GM12865 (cell line): Measurements from ENCODE around the gene MYH10.

Experiments used
- DNase-seq: peaks from one replicate; pipeline ENCODE4 v3.0.0; 2010; ENCODE audit warnings: low read depth
- H3K4me3 ChIP-seq: 2 replicates; pipeline ENCODE4 v1.5.1; 2011; ENCODE audit warnings: mild to moderate bottlenecking, low read depth, low read length, control low read depth
- CTCF ChIP-seq: IDR thresholded peaks from 2 replicates; pipeline ENCODE4 v1.5.1; 2011; ENCODE audit warnings: low read length, control low read depth, low read depth, inconsistent platforms; ENCODE audit not compliant: insufficient read depth; ENCODE audit errors: missing control alignments

The MYH10 gene

GRCh38 chr17:8518850-8519249 is 111.7 kb downstream of the MYH10 start:
- DNase-seq: no peak
- no peak for TF ChIP-seq CTCF
- no peak overlapping the region for H3K4me3 ChIP-seq

GRCh38 chr17:8518326-8518725 is 112.2 kb downstream of the MYH10 start:
- no peak for DNase-seq
- no peak overlapping the region for H3K4me3 ChIP-seq
- TF ChIP-seq CTCF: no peak

GRCh38 chr17:8514801-8515200 is 115.7 kb downstream of the MYH10 start:
- DNase-seq: no peak
- H3K4me3 ChIP-seq: no peak overlapping the region
- TF ChIP-seq CTCF: no peak

DNA sequence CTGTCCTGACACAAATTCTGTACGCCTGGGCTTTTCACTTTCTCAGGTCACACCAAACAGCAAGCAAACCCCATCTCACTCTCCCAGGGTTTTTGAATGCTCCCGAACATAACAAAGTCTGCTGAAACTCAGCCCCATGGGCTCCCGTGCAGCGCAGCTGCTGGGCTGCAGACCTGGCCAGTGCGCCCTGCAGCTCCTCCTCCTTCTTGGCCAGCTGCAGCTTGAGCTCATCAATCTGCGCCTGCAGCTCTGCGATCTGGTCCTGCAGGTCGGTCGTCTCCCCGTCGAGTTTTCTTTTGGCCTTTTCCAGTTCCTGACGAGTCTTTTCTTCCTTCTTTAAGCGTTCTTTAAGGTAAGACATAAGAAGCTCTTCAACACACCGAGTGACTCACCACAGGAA is 124.4 kb downstream of the MYH10 start:
- no peak for DNase-seq
- no peak for TF ChIP-seq CTCF

DNA sequence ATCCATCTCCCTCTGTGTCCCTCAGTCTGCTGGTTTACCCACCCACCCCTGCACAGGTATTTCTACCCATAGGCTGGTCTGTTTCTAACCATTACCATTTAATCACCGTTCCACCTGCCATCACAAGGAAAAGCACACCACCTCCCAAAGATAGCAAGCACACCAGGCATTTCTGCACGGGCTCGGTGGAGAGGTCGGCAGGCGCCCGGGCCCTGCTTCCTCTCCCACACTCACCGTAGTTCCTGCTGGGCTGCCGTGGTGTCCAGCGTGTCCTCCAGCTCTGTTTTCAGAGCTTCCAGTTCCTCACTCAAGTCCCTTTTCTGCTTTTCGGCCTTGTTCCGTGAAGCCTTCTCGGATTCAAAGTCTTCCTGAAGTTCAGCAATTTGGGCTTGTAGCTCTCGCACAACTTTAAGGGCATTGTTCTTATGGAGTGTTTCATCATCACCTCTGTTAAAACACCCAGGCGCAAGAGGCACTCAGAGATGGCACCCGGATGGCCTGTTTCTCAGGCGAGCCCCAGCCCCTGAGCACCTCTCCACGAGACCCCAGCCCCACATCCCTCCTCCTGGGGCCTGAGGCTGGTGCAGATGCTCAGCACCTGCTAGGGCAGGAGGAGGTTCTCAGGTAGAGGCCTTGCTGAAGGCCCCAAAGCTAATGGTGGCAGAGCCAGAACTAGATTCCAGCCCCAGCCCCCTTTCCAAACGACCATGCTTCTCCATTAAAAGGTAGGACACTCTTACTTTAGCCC is 125.9 kb downstream of the MYH10 start:
- no peak for TF ChIP-seq CTCF
- H3K4me3 ChIP-seq: no peak overlapping the region
- DNase-seq: no peak

More for the DNA sequence above, 124.4 kb downstream of the MYH10 start:
- H3K4me3 ChIP-seq: no peak overlapping the region

- H3K4me3 ChIP-seq: no peak overlapping the region
- no peak for TF ChIP-seq CTCF
- no peak for DNase-seq
Measured at GRCh38 chr17:8503807-8504206, 126.7 kb downstream of the MYH10 start.

GRCh38 chr17:8503368-8503767 is 127.2 kb downstream of the MYH10 start:
- no peak overlapping the region for H3K4me3 ChIP-seq
- DNase-seq: no peak
- no peak for TF ChIP-seq CTCF
